Measurements from ENCODE around the gene WDR82. TPM values are rescaled to one million over a fixed set of nuclear protein-coding genes. Genes with fewer than 3 reads are reported as not detected.
A peak's percentile ranks its signal among the peaks of the same experiment; 100 is the strongest.

The WDR82 gene
- total RNA-seq, 1 donor from 2014 or later = 81.3 TPM

- no peak for DNase-seq
Observed at GRCh38 chr3:52236424-52236886, 42.0 kb downstream of the WDR82 start.

- DNase-seq = no peak
Observed at GRCh38 chr3:52234516-52235447, 43.7 kb downstream of the WDR82 start.

DNA sequence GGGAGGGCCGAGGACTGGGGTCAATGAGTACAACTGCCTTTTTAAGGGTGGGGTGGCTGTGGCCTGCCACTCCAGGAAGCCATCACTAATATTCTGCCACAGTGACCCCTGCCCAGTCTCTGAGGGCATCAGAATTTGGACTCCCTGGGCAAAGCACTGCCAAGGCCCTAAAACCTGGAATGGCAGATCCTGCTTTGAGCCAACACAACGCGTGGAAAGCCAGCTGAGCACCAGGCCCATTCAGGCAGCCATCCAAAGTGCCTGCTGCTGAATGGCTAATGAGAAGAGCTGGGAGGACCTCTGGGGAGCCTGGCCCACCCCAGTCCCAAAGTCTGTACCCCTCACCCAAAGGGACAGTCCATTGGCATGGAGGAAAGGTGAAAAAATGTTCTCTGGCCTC is 44.5 kb downstream of the WDR82 start:
- no peak for DNase-seq

DNA sequence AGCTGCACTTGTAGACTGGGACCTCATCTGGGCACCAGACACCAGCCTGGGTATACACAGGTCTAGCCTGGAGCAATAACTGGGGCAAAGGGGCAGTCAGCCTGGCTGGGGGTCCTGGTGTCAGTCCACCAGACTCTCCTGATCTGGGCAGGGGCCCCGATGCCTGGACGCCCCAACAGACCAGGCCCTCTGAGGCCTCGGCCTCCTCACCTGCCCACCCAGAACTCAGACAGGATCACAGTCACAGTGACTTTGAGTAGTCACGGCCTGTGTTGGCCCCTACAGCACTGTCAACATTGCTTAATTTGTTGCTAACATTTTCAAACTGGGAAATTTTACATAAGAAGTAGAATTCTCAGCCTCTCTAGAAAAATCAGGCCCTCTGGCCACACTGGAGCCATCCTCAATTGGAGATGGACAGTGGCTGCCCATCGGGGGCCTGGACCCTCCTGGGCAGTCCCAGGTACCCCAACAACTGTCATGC is 45.3 kb downstream of the WDR82 start:
- no peak for DNase-seq

DNA sequence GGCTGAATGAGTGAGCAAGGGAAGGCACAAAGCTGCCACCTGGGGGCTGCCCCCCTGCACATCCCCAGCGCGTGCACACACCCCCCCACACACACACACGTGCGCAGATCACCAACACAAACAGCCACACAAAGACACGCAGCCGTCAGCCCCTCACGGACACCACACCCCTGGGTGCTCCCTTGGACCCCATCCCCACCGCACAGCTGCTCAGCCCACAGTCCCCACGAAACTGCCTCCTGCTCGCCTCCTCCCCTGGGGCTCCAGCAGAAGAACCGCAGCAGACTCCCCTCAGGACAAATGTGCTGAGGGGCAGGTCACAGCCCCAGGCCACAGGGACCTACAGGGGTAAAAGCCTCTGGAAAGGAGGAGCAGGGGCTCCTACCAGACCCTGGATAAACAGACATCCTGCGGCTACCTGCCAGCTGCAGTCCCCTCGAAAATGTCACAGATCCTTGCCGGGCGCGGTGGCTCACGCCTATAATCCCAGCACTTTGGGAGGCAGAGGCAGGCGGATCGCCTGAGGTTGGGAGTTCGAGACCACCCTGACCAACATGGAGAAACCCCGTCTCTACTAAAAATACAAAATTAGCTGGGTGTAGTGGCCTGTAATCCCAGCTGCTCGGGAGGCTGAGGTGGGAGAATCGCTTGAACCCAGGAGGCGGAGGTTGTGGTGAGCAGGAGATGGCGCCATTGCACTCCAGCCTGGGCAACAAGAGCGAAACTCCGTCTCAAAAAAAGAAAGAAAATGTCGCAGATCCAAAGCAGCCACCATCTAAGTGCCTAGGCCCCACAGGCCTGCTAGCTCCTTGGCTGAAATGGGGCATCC is 46.0 kb downstream of the WDR82 start:
- peak; percentile 41 for DNase-seq

GRCh38 chr3:52231502-52232278 is 46.8 kb downstream of the WDR82 start:
- peak; percentile 83 for DNase-seq

DNA sequence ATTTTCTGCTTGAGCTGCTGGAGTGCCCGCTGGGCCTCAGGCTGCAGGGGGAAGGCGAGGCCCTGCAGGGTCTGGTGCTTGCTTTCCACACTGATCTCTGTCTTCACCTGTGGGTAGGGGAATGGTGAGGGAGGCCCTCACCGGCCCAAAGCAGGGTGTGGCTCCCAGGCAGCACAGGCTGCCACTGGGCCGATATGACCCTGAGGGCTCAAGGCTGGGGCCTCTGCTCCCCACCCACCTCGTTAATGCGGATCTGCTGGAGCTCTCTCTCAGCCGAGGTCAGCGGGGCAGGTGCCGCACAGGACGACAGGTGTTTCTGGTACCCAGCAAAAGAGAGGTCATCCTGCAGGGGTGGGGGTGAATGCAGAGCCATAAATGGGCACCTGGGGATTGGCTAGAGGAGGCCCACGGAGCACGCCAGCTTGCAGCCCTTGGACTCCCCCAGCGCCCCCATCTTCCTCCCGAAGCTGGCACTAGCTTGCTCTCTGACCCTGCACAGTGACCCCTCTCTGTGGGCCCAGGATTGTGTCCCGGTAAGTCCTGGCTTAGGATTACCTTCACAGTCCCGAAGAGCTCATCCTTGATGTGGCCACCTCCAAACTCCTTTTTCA is 47.5 kb downstream of the WDR82 start:
- DNase-seq = no peak

DNA sequence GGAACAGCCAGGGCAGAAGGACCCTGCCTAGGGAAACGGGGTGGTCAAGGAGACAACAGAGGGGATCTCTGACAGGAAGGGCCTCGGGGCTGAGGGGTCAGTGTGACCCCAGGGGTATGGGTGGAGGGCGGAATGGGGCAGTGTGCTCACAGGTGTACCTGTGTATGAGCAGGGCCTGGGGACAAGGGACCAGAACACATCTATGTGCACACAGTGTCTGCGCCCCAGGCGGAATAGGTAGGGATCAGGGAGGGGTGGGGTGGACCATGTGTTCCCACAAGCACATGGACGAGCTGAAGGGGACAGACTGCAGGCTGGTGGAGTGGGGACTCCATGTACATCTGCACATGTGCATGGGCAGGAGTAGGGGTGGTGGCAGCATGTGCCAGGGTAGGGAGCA is 48.0 kb downstream of the WDR82 start:
- DNase-seq = no peak

DNA sequence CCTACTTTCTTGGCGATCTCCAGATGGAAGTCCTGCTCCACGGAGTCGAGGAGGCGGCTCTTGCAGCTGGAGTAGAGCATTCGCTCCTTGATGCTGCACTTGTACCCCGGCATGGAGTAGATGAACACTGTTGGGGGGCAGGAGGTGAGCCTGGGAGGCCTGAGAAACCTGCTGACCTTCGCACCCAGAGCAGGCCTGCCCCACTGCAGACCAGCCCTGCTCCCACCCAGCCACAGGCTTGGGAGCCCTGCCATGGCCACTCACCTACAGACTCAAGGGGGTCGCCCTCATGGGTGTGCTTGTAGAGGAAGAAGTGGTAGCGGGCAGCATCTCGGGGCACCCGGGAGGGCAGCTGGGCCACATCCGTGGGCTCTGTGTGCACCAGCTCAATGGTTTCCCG is 48.8 kb downstream of the WDR82 start:
- DNase-seq = no peak

DNA sequence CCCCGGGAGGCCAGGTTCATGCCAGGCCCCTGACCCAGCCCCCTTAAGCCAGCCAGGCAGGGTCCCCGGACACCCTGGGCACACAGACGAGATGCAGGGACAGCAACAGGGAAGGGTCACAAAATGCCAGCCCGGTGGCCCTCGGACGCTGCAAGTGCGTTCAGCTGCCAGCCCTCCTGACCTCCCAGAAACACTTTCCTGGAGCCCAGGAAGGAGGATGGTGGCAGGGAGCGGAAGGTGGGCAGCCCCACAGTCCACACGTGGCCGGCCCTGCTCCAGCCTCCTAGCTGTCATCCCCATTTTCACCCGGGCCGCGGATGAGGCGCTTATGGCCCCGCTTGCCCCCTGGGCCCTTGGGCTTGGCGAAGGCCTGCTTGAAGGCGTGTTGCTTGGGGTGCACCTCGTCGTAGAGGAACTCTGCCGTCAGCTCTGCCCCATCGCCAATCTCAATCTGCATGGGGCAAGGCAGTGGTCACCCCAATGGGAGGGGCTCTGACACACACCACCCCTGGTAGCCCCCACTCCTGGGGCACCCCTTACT is 49.6 kb downstream of the WDR82 start:
- no peak for DNase-seq

- DNase-seq = no peak
Observed at GRCh38 chr3:52228266-52228665, 50.2 kb downstream of the WDR82 start.

DNA sequence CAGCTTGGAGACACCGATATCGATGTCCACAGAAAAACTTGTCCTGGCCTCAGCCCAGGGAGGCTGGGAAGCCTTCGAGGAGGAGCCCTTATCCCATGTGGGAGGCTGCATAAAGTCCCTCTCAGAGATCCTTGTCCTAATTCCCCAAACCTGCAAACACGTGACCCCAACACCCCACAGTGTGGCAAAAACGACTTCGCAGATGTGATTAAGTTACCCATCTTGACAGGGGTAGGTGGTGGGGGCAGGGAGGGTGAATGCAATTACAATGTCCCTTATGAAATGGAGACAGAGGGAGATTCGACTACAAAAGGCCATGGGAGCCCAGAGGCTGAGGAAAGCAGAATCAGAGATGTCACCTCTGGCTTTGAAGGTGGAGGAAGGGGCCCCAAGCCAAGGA is 50.7 kb downstream of the WDR82 start:
- DNase-seq = no peak

GRCh38 chr3:52227117-52227516 is 51.3 kb downstream of the WDR82 start:
- no peak for DNase-seq

DNA sequence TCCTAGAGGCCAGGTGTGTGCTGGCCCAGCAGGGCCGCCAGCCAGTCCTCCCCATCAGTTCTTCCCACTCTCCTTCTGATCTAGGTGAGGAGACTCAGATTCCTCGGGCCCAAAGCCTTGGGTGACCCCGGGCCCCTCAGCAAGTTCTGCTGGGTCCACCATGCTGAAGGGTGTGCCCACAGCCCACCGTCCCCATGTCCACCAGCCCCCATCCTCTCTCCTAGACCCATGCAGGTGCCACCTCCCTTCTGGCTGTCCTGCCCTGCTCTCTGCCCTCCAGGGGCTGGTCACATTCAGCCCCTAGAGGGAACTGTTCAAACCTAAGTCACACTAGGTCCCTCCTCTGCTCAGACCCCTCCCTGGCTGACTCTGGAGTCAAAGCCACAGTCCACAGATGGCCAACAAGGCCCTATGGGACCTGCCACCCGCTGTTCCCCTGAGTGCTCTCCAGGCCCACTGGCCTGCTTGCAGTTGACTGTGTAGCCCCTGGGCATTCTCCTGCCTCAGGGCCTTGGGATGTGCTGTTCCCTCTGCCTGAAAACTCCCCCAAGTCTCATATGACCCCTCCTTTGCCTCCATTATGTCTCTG is 52.1 kb downstream of the WDR82 start:
- no peak for DNase-seq

- no peak for DNase-seq
Observed at GRCh38 chr3:52225452-52226228, 52.8 kb downstream of the WDR82 start, which contains the start of gene TLR9. Gene TLR9, minus strand, starts transcription at chr3:52225645. Its CDS starts 116 bp downstream, at chr3:52225529.

DNA sequence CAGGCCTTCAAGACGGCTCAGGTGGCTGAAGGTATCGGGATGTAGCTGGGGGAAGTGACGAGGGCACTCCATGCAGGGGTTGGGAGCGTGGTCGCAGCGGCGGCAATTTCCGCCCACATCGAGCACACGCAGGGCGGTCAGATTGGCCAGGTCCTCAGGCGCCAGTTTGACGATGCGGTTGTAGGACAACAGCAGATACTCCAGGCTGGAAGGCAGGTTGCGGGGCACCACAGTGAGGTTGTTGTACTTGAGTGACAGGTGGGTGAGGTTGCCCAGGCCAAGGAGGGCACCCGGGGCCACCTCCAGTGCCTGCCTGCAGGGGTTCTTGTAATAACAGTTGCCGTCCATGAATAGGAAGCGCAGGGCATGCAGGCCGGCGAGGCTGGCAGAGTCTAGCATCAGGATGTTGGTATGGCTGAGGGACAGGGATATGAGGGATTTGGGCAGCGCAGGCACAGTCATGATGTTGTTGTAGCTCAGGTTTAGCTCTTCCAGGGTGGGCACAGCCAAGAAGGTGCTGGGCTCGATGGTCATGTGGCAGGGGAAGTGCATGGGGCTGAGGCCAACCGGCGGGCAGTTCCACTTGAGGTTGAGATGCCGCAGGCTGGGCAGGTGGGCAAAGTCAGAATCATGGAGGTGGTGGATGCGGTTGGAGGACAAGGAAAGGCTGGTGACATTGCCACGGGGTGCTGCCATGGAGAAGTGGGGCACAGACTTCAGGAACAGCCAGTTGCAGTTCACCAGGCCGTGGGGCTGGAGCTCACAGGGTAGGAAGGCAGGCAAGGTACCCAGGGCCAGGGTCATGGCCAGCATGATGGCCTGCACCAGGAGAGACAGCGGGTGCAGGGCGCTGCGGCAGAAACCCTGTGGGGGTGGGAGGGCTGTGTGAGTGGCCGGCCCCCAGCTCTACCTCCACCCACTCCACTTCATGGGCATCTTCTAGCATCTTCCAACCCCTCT is 54.7 kb downstream of the WDR82 start:
- DNase-seq = no peak

- DNase-seq = no peak
Observed at GRCh38 chr3:52222319-52223221, 55.9 kb downstream of the WDR82 start.
